K562 (cell line): Measurements from ENCODE around the gene ATP9B. TPM values are rescaled to one million over a fixed set of nuclear protein-coding genes. Genes with fewer than 3 reads are reported as not detected.

Experiments used
- ATAC-seq: fragments of 200-7000 bp; cut with Tn5 transposase; 3 replicates; pipeline ENCODE4 v1.9.1; 2020; ENCODE audit warnings: moderate library complexity
- BruUV-seq: library from RNA; stranded (reverse); fragments of 400-500 nt; replicated peaks from 2 replicates; lab custom pipeline; 2021; lab: Mats Ljungman, UMichigan
- CTCF ChIA-PET: fragments of 300-600 bp; formaldehyde crosslinking; extraction: SDS; loops from one replicate; lab custom pipeline; 2021; ENCODE audit warnings: low intra/inter-chr PET ratio; lab: Yijun Ruan, JAX
- POLR2A ChIA-PET: fragments of 300-600, 350-650 bp; sonication (Branson Sonifier 250); formaldehyde crosslinking; extraction: SDS; loops from one replicate; lab custom pipeline; 2021; ENCODE audit warnings: antibody characterized with exemption, inconsistent platforms; lab: Yijun Ruan, JAX
- DNase-seq, 4 experiments: peaks; one replicate each; pipeline versions ENCODE4 v3.0.0 to v3.0.0-alpha.2; 2011 to 2018; ENCODE audit warnings: low spot score in 3 of 4, mixed read lengths in 3 of 4; ENCODE audit errors: extremely low read depth in 1 of 4
- FAIRE-seq: peaks from 2 replicates; lab custom pipeline; 2011; peaks lifted over from hg19 to GRCh38; lab: Jason Lieb, UNC
- H2AFZ ChIP-seq: 2 replicates; pipeline ENCODE4 v1.6.0; 2011; ENCODE audit warnings: low read depth, low read length, control low read depth, inconsistent platforms
- H3K27ac ChIP-seq: fragments of 200-600 bp; 3 replicates; pipeline ENCODE4 v1.8.0; 2011; ENCODE audit warnings: low read depth, mild to moderate bottlenecking, control low read depth, inconsistent platforms, low read length, moderate library complexity, mixed read lengths; ENCODE audit errors: extremely low read depth
- H3K27me3 ChIP-seq, 2 experiments: fragments of 300-600 bp in 1 of 2; 2 replicates in 1 of 2; 3 replicates in 1 of 2; pipeline versions ENCODE4 v1.6.0 to v1.8.0; 2011; ENCODE audit warnings: inconsistent platforms in 2 of 2, low read length in 2 of 2, mild to moderate bottlenecking in 1 of 2, mixed read lengths in 1 of 2, moderate library complexity in 1 of 2; ENCODE audit not compliant: control insufficient read depth in 2 of 2, insufficient read depth in 2 of 2
- H3K36me3 ChIP-seq: fragments of 300-600 bp; 3 replicates; pipeline ENCODE4 v1.8.0; 2011; ENCODE audit warnings: mild to moderate bottlenecking, low read length, inconsistent platforms; ENCODE audit not compliant: control insufficient read depth, insufficient read depth
- H3K4me1 ChIP-seq, 2 experiments: fragments of 200-600 bp in 1 of 2; replicated peaks in 1 of 2; 2 replicates in 1 of 2; 3 replicates in 1 of 2; pipeline versions ENCODE4 v1.5.1 to v1.8.0; 2011; ENCODE audit warnings: inconsistent platforms in 2 of 2, low read length in 2 of 2, mild to moderate bottlenecking in 1 of 2, mixed read lengths in 1 of 2, moderate library complexity in 1 of 2; ENCODE audit not compliant: control insufficient read depth in 2 of 2, insufficient read depth in 2 of 2
- H3K4me2 ChIP-seq: 2 replicates; pipeline ENCODE4 v1.6.1; 2011; ENCODE audit warnings: low read length, control low read depth, inconsistent platforms, mixed read lengths; ENCODE audit not compliant: insufficient read depth
- H3K4me3 ChIP-seq: fragments of 200-600 bp; sonication (generic), shearing (Covaris generic); 2 replicates; pipeline ENCODE4 v1.5.1; 2016; ENCODE audit warnings: control low read depth, inconsistent platforms
- H3K79me2 ChIP-seq: fragments of 200-600 bp; 3 replicates; pipeline ENCODE4 v1.8.0; 2011; ENCODE audit warnings: low read length, inconsistent platforms; ENCODE audit not compliant: control insufficient read depth, insufficient read depth
- H3K9ac ChIP-seq, 2 experiments: 2 replicates each; pipeline versions ENCODE4 v1.6.0 to v1.6.1; 2011; ENCODE audit warnings: low read depth in 2 of 2, low read length in 2 of 2, control low read depth in 1 of 2, inconsistent platforms in 1 of 2, mild to moderate bottlenecking in 1 of 2, mixed read lengths in 1 of 2; ENCODE audit not compliant: insufficient read depth in 1 of 2
- H3K9me1 ChIP-seq: one replicate; pipeline ENCODE4 v1.6.0; 2011; ENCODE audit warnings: inconsistent platforms, mild to moderate bottlenecking, low read length, moderate library complexity; ENCODE audit not compliant: control insufficient read depth, insufficient read depth
- H3K9me3 ChIP-seq: replicated peaks from 2 replicates; pipeline ENCODE4 v1.5.1; 2011; ENCODE audit warnings: low read depth, low read length, inconsistent platforms; ENCODE audit not compliant: control insufficient read depth, insufficient read depth
- H4K20me1 ChIP-seq: replicated peaks from 2 replicates; pipeline ENCODE4 v1.6.1; 2011; ENCODE audit warnings: low read length, inconsistent platforms, mixed read lengths; ENCODE audit not compliant: control insufficient read depth, insufficient read depth
- RHOXF2B ChIP-seq: fragments of 250-450 bp; sonication (Bioruptor Pico); conservative IDR thresholded peaks from 2 replicates; pipeline ENCODE4 v1.5.1; 2021
- SNIP1 ChIP-seq: fragments of 450-650 bp; IDR thresholded peaks from 2 replicates; pipeline ENCODE4 v1.7.1; 2017; ENCODE audit warnings: low read depth, mild to moderate bottlenecking
- ZNF263 ChIP-seq: sonication (generic); formaldehyde crosslinking; IDR thresholded peaks from 2 replicates; pipeline ENCODE4 v1.8.0; 2022; ENCODE audit warnings: mild to moderate bottlenecking, missing genetic modification reagents, borderline replicate concordance
- WGBS: fragments of 100-300 bp; shearing (Covaris generic); methylation state at CpG from one replicate; pipeline ENCODE4 v1.1.6; 2016; ENCODE audit warnings: low coverage, mixed read lengths; ENCODE audit not compliant: insufficient coverage; ENCODE audit errors: missing lambda C conversion rate; 5-methylcytosine and 5-hydroxymethylcytosine counted together
- in situ Hi-C: fragments of 300-500 bp; cut with MboI; formaldehyde crosslinking; loops from 4 replicates; pipeline ENCODE4 v1.15.0; 2018; ENCODE audit warnings: inconsistent platforms, mixed read lengths
- intact Hi-C: fragments of 100-400 bp; cut with micrococcal nuclease; formaldehyde crosslinking; loops from 2 replicates; pipeline ENCODE4 v1.14.2; 2022
- polyA plus RNA-seq, 8 experiments: library from polyadenylated mRNA; depleted of rRNA in 4 of 8; stranded (reverse) in 5 of 8; unstranded in 3 of 8; fragments of >200 nt; fragmentation: Nextera tagmentation in 2 of 8; fragmentation: Illumina TruSeq in 1 of 8; extraction: Ambion mirVana in 2 of 8; extraction: Trizol in 1 of 8; gene quantifications; 2 replicates each; pipeline versions ENCODE4 v1.2.1 to v1.2.3, GENCODE V29; 2011 to 2014; ENCODE audit warnings: inconsistent platforms in 1 of 8, missing spikeins in 1 of 8
- total RNA-seq, 7 experiments: library from RNA; depleted of rRNA in 6 of 7; stranded (reverse); fragments of >200 nt in 6 of 7; fragmentation: Illumina TruSeq in 2 of 7; extraction: Trizol in 2 of 7; gene quantifications; 2 replicates each; pipeline versions ENCODE4 v1.2.1 to v1.2.3, GENCODE V29; 2011 to 2021; ENCODE audit warnings: low replicate concordance in 1 of 7
- TF ChIP-seq, protein P1 (sequence below), 2 experiments: IDR thresholded peaks in 1 of 2; conservative IDR thresholded peaks in 1 of 2; 2 replicates each; pipeline ENCODE4 v1.6.1; 2016; ENCODE audit warnings: low read depth in 2 of 2, mild to moderate bottlenecking in 1 of 2, missing compliant biosample characterization in 1 of 2, missing genetic modification characterization in 1 of 2, moderate library complexity in 1 of 2

ATP9B gene
- total and polyA plus RNA-seq, 9 of the 15 experiments (the other 6 are each of a cell fraction or from before 2014, with no cell fraction given): 0.66 to 13.2 (median 7.9) TPM

DNA sequence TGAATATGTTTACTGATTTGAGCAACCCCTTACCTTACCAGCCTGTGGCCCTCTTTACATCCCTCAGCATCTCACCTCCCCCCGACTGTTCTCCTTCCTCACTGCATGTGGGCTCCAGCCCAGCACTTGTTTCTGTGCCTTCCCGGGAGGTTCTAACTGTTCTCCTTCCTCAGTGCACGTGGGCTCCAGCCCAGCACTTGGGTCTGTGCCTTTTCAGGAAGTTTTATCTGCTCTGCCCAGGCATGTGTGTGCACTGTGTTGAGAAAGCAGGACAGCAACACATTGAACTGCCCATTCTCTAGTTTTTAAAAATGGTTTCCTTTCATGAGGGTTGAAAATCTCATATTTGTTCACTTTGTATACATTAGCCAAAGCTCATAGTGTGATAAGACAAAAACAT lies 158.4 kb downstream of the ATP9B start:
- Histone ChIP-seq H3K27me3 (no peaks in the 10 kb centered on the region), H4K20me1 (no peaks in the 10 kb centered on the region), H3K27ac (no peak overlapping the region), H3K79me2 (no peaks in the 10 kb centered on the region), H3K4me2 (no peak overlapping the region), H3K4me3 (no peak overlapping the region), H3K9me1 (no peaks in the 10 kb centered on the region), H3K9me3 (no peaks in the 10 kb centered on the region), H3K9ac (no peak overlapping the region; a peak in 1 of 4 replicates), H2AFZ (no peak overlapping the region)
- intact Hi-C loops (no loop called here), in situ Hi-C loops (no loop called here)
- no TSS peak for BruUV-seq
- CTCF ChIA-PET: no interaction called here
- ATAC-seq: no peak
- POLR2A ChIA-PET: no interaction called here
- no peak for FAIRE-seq
- TF ChIP-seq ZNF263 (CRISPR knock-in tag) (no peak), SNIP1 (no peak), RHOXF2B (no peak)
- TF ChIP-seq, protein P1, sequence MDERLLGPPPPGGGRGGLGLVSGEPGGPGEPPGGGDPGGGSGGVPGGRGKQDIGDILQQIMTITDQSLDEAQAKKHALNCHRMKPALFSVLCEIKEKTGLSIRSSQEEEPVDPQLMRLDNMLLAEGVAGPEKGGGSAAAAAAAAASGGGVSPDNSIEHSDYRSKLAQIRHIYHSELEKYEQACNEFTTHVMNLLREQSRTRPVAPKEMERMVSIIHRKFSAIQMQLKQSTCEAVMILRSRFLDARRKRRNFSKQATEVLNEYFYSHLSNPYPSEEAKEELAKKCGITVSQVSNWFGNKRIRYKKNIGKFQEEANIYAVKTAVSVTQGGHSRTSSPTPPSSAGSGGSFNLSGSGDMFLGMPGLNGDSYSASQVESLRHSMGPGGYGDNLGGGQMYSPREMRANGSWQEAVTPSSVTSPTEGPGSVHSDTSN (CRISPR knock-in tag; IDR thresholded peaks at IDR 0.05; ENCODE audit: low read depth): no peak
- TF ChIP-seq, protein P1 (tag; conservative IDR thresholded peaks at IDR 0.05; ENCODE audit: low read depth): no peak
- TF ChIP-seq, all 486 proteins: peak for 0
- WGBS: 11% methylated on average over 3 of the region's 3 CpGs
- H3K36me3 ChIP-seq: no peaks in the 10 kb centered on the region
- DNase-seq: no peak
- H3K4me1 ChIP-seq: no peaks in the 10 kb centered on the region; a peak in 1 of 5 replicates
